ENCODE results near the gene LRP11. TPM values are rescaled to one million over a fixed set of nuclear protein-coding genes. Genes with fewer than 3 reads are reported as not detected.
"Not testable (repeated sequence)": the region's sequence is repeated elsewhere in the genome, so short reads cannot be mapped to it uniquely, and the experiment has no call there.

The LRP11 gene
- total RNA-seq, 2 donors from 2014 or later, result 21.9 to 22.2 TPM

- DNase-seq, result no peak
- ATAC-seq, result no peak
- intact Hi-C loops (cut with DNase I, micrococcal nuclease), result no loop called here
Measured at GRCh38 chr6:149899926-149900619, 35.9 kb upstream of the LRP11 start.

- no peak for ATAC-seq
- no peak for DNase-seq
- intact Hi-C loops (cut with DNase I, micrococcal nuclease), result no loop called here
Measured at GRCh38 chr6:149899486-149899885, 35.3 kb upstream of the LRP11 start.

- ATAC-seq, result no peak
Measured at GRCh38 chr6:149898966-149899365, 34.8 kb upstream of the LRP11 start.

GRCh38 chr6:149897855-149898744 lies 33.9 kb upstream of the LRP11 start, which contains the start of gene RAET1E:
TSS of gene RAET1E (minus strand) at chr6:149898113. CDS start at chr6:149890901, 7,212 bp downstream.
- ATAC-seq (peak; percentile 62), DNase-seq (peak in 1 of 2 donors; percentile 41)
- intact Hi-C loops (cut with DNase I, micrococcal nuclease), result no loop called here

More at GRCh38 chr6:149898966-149899365, 34.8 kb upstream of the LRP11 start:
- no peak for DNase-seq
- intact Hi-C loops (cut with DNase I, micrococcal nuclease), result no loop called here

GRCh38 chr6:149897015-149897697 lies 33.0 kb upstream of the LRP11 start:
- peak; percentile 60 to 80 for DNase-seq
- peak; percentile 80 for ATAC-seq
- intact Hi-C loops (cut with DNase I, micrococcal nuclease), result no loop called here

- intact Hi-C loops (cut with DNase I, micrococcal nuclease), result no loop called here
- DNase-seq, result no peak
- no peak for ATAC-seq
Measured at GRCh38 chr6:149896491-149896890, 32.3 kb upstream of the LRP11 start.

- ATAC-seq, result no peak
- DNase-seq, result peak; percentile 23 to 54
- intact Hi-C loops (cut with DNase I, micrococcal nuclease), result no loop called here
Measured at GRCh38 chr6:149895833-149896271, 31.7 kb upstream of the LRP11 start.

GRCh38 chr6:149895048-149895590 lies 31.0 kb upstream of the LRP11 start:
- peak; percentile 81 for ATAC-seq
- peak; percentile 75 to 85 for DNase-seq
- intact Hi-C loops (cut with DNase I, micrococcal nuclease), result no loop called here

GRCh38 chr6:149891864-149892263 lies 27.7 kb upstream of the LRP11 start:
- intact Hi-C loops (cut with DNase I, micrococcal nuclease); DNase-seq; ATAC-seq: not testable (repeated sequence)

GRCh38 chr6:149891259-149891658 lies 27.1 kb upstream of the LRP11 start:
- DNase-seq (no peak), ATAC-seq (no peak)
- intact Hi-C loops (cut with DNase I, micrococcal nuclease), result no loop called here

- ATAC-seq (no peak), DNase-seq (no peak)
- intact Hi-C loops (cut with DNase I, micrococcal nuclease), result no loop called here
Measured at GRCh38 chr6:149890629-149891045, 26.5 kb upstream of the LRP11 start.

GRCh38 chr6:149889326-149889725 lies 25.2 kb upstream of the LRP11 start:
- DNase-seq (no peak), ATAC-seq (no peak)
- intact Hi-C loops (cut with DNase I, micrococcal nuclease), result no loop called here

GRCh38 chr6:149888659-149889058 lies 24.5 kb upstream of the LRP11 start:
- ATAC-seq, result no peak
- intact Hi-C loops (cut with DNase I, micrococcal nuclease), result no loop called here
- no peak for DNase-seq

GRCh38 chr6:149888093-149888492 lies 23.9 kb upstream of the LRP11 start:
- peak; percentile 92 for ATAC-seq
- intact Hi-C loops (cut with DNase I, micrococcal nuclease), result no loop called here
- peak in 1 of 2 donors; percentile 18 for DNase-seq

- DNase-seq, result no peak
- intact Hi-C loops (cut with DNase I, micrococcal nuclease), result no loop called here
- no peak for ATAC-seq
Measured at GRCh38 chr6:149887343-149887742, 23.2 kb upstream of the LRP11 start.

- DNase-seq (no peak), ATAC-seq (no peak)
- intact Hi-C loops (cut with DNase I, micrococcal nuclease), result no loop called here
Measured at GRCh38 chr6:149885888-149886287, 21.7 kb upstream of the LRP11 start.

GRCh38 chr6:149884617-149885016 lies 20.5 kb upstream of the LRP11 start:
- no peak for ATAC-seq
- intact Hi-C loops (cut with DNase I, micrococcal nuclease), result no loop called here
- no peak for DNase-seq

GRCh38 chr6:149884215-149884614 lies 20.1 kb upstream of the LRP11 start:
- intact Hi-C loops (cut with DNase I, micrococcal nuclease), result no loop called here
- ATAC-seq (peak; percentile 35), DNase-seq (no peak)

- intact Hi-C loops (cut with DNase I, micrococcal nuclease), result no loop called here
- DNase-seq, result no peak
- no peak for ATAC-seq
Measured at GRCh38 chr6:149881860-149882259, 17.7 kb upstream of the LRP11 start.
